ENCODE data around the gene SDK2.

Gene SDK2

GRCh38 chr17:73364155-73364522 is 280.1 kb downstream of the SDK2 start:
- no peak for TF ChIP-seq CTCF (IDR thresholded peaks at IDR 0.05; ENCODE audit: borderline replicate concordance, control extremely low read depth, extremely low read depth, insufficient read depth, missing control alignments)
- in situ Hi-C loops (cut with MboI; ENCODE audit: low sequenced_read_pairs, unreplicated experiment): loop anchor here (25.0 kb wide), 2 partner anchors 627 to 802 kb away; no protein-coding TSS in a partner anchor
- no peak for DNase-seq (ENCODE audit: low spot score)

- DNase-seq (ENCODE audit: low spot score): no peak
- no peak for TF ChIP-seq CTCF (IDR thresholded peaks at IDR 0.05; ENCODE audit: borderline replicate concordance, control extremely low read depth, extremely low read depth, insufficient read depth, missing control alignments)
- in situ Hi-C loops (cut with MboI; ENCODE audit: low sequenced_read_pairs, unreplicated experiment): loop anchor here (25.0 kb wide), 2 partner anchors 626 to 801 kb away; no protein-coding TSS in a partner anchor
These were observed 280.6 kb downstream of the SDK2 start for GRCh38 chr17:73363442-73364154.

- in situ Hi-C loops (cut with MboI; ENCODE audit: low sequenced_read_pairs, unreplicated experiment): loop anchor here (25.0 kb wide), 2 partner anchors 625 to 800 kb away; no protein-coding TSS in a partner anchor
- no peak for DNase-seq (ENCODE audit: low spot score)
- no peak for TF ChIP-seq CTCF (IDR thresholded peaks at IDR 0.05; ENCODE audit: borderline replicate concordance, control extremely low read depth, extremely low read depth, insufficient read depth, missing control alignments)
These were observed 281.5 kb downstream of the SDK2 start for GRCh38 chr17:73362697-73363096.

GRCh38 chr17:73360961-73361761 is 283.1 kb downstream of the SDK2 start:
- no peak for TF ChIP-seq CTCF (IDR thresholded peaks at IDR 0.05; ENCODE audit: borderline replicate concordance, control extremely low read depth, extremely low read depth, insufficient read depth, missing control alignments)
- in situ Hi-C loops (cut with MboI; ENCODE audit: low sequenced_read_pairs, unreplicated experiment): loop anchor here (25.0 kb wide), 2 partner anchors 624 to 799 kb away; no protein-coding TSS in a partner anchor
- DNase-seq (ENCODE audit: low spot score): no peak

- TF ChIP-seq CTCF (IDR thresholded peaks at IDR 0.05; ENCODE audit: borderline replicate concordance, control extremely low read depth, extremely low read depth, insufficient read depth, missing control alignments): no peak
- no peak for DNase-seq (ENCODE audit: low spot score)
- in situ Hi-C loops (cut with MboI; ENCODE audit: low sequenced_read_pairs, unreplicated experiment): loop anchor here (25.0 kb wide), 2 partner anchors 623 to 798 kb away; no protein-coding TSS in a partner anchor
These were observed 284.2 kb downstream of the SDK2 start for GRCh38 chr17:73359987-73360410.

- in situ Hi-C loops (cut with MboI; ENCODE audit: low sequenced_read_pairs, unreplicated experiment): loop anchor here (25.0 kb wide), 2 partner anchors 622 to 797 kb away; no protein-coding TSS in a partner anchor
- TF ChIP-seq CTCF (IDR thresholded peaks at IDR 0.05; ENCODE audit: borderline replicate concordance, control extremely low read depth, extremely low read depth, insufficient read depth, missing control alignments): no peak
- no peak for DNase-seq (ENCODE audit: low spot score)
These were observed 284.9 kb downstream of the SDK2 start for GRCh38 chr17:73359352-73359751.
